Left lobe of liver (tissue), 2 donors: Measurements from ENCODE around the gene RPS6KA2. TPM values are rescaled to one million over a fixed set of nuclear protein-coding genes. Genes with fewer than 3 reads are reported as not detected.
"Not testable (repeated sequence)": the region's sequence is repeated elsewhere in the genome, so short reads cannot be mapped to it uniquely, and the experiment has no call there.

Source experiments
- ATAC-seq: fragments of 200-7000 bp; cut with Tn5 transposase; one replicate; pipeline ENCODE4 v1.9.1; 2020; ENCODE audit warnings: mild to moderate bottlenecking, moderate library complexity
- DNase-seq: peaks from one replicate; pipeline ENCODE4 v3.0.0-alpha.2; 2020; ENCODE audit warnings: low spot score
- total RNA-seq: library from RNA; stranded (reverse); gene quantifications from one replicate; pipeline ENCODE4 v1.2.1, GENCODE V29; 2021
- donor health status: DM: no; HTN: no; CAD: no; lungs with moderate emphysema.
- donor health status: DM: no; HTN: yes; CAD: no.

The RPS6KA2 gene
- total RNA-seq, 1 donor from 2014 or later, result 12.4 TPM

DNA sequence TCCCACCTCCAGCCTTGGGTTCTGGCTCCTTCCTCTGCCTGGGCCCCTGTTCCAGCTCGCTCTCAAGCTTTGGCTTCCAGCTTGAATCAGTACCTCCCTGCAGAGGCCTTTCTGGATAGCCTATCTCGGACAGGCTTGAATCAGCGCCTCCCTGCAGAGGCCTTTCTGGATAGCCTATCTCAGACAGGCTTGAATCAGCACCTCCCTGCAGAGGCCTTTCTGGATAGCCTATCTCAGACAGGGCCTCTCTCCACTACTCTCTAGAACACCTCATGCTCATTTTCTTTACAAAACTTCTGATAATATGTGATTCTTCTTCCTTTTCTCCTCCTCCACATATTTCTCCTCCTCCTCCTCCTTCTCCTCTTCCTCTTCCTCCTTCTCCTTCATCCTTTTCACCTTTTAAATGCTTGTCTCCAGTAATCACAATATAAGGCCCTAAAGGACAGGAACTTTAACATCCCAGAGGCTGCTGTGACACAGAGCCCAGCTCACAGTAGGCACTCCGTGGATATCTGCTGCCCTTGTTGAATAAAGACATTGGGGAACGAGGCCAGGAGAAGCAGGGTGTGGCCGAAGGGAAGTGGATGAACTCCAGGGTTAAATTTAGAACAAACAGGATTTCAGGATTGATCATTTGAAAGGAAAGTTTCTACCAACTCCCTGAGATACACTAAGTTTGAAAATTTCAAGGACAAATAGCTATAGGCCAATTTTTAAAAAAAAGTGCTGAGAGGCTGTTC lies 9.3 kb upstream of the RPS6KA2 start:
- no peak for ATAC-seq
- DNase-seq, result peak; percentile 16

DNA sequence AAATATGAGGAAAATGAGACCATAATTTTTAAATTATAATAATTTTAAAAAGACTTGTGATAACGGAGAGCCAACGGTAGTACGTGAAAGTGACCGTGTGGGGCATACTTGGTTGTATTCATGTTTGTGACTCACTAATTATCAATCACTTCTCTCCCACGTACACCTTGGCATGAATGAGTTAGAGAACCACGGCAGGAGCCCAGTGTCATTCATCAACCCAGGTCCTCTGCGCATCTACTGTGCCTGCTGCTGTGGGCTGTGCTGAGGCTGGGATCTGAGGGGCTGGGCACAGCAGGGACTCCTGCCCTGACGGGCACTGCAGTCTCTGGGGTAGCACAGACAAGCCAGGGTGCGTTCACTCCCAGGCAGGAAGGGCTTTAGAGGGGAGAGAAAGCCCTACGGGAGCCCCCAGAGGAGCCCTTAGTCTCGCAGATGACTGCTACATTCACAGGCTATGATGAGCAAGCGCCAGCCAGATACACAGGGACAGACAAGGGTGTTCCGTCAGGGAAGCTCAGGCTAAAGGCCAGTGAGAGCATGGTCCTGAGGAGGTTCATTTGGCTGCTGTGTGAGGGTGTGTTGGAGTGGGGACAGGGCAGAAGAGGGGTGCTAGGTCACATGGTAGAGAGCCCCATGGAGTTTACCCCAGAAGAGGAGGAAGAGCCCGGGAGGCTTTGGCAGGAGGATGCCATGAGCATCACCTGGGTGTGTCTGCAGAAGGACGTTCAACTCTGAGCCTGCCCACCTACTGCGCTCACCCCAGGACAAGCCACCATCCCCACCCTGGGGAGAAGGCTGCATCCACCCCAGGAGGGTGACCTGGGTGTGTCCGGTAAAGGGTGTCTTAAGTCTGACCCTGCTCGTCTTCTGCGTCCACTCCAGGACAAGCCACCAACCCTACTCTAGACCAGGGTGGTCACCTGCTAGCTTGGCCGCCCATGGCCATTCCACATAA lies 8.2 kb upstream of the RPS6KA2 start:
- ATAC-seq (no peak), DNase-seq (peak; percentile 30)

DNA sequence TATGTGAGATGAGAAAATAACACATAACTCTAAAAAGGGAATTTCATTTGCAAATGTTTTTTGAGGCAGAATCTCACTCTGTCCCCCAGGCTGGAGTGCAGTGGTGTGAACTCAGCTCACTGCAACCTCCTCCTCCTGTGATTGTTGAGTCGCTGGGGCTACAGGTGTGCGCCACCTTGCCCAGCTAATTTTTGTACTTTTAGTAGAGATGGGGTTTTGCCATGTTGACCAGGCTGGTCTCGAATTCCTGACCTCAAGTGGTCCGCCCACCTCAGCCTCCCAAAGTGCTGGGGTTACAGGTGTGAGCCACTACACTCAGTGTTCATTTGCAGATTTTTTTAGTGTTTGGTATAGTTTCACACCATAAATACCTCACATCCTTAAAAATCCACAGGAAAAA lies 7.5 kb upstream of the RPS6KA2 start:
- ATAC-seq, result not testable (repeated sequence)

DNA sequence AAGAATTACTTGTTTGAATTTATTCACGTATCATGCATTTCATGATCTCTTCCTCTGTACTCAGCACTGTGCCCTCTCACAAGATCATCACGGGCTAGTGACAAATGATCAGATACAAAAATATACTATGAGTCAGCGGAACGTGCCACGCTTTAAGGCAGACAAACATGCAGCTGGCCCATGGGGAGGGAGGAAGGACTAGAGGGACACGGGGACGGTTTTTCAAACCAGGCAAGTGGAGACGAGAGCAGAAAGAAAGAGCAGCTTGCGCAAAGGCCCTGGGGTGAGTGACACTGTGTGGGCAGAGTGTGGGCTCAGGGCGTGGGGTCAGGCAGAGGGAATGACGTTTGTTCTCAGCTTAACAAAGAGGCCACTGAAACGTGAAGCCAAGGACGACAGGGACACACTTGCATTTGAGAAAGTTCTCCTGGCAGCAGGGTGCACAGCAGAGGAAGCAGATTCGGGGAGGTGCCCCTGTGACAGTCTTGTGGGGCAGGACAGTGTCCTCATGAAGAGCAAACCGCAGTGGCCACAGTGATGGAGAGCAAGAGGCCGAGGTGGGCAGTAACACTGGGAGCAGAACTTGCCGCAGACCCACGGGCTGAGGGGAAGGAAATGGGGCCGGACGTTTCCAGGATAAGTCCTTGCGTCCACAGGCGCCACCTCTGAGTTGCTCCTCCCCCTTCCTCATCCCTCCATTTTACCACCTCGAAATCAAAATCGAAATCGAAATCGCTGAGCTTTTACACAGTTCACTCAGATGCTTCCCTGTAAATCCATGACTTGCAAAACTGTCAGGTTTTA lies 6.9 kb upstream of the RPS6KA2 start:
- peak; percentile 40 for DNase-seq
- peak; percentile 48 for ATAC-seq

More for the DNA sequence above, 7.5 kb upstream of the RPS6KA2 start:
- peak; percentile 10 for DNase-seq

DNA sequence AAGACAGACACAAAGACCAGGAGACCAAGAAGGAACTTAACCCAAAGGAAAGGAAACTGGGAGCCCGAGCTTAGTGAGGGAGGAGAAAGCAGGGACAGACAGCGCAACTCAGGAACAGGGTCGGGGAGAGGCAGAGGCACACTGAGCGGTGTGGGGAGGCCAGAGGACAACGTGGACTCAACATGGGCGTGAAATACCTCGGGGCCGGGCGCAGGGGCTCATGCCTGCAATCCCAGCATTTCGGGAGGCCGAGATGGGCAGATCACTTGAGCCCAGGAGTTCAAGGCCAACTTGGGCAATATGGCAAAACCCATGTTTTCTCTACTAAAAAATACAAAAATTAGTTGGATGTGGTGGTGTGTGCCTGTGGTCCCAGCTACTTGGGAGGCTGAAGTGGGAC lies 5.7 kb upstream of the RPS6KA2 start:
- no peak for ATAC-seq
- DNase-seq, result no peak

DNA sequence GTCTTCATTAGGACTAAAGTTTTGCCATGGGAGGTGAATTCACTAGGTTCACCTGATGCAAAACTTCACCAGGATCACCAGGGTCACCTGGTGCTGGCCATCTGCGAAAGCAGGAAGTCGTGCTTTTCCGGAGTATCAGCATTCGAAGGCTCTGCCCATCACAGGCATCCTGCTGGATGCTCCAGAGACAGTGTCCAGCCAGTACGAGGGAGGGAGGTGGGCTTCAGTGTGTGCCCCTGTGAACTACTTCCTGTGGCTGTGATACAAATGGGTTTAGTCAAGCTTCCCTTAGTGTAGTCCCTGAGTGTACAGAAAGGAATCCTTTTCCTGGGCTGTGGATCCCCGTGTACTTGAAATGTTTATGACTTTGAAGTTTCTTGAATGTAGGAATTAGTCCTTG lies 3.4 kb upstream of the RPS6KA2 start:
- no peak for DNase-seq
- ATAC-seq, result no peak

DNA sequence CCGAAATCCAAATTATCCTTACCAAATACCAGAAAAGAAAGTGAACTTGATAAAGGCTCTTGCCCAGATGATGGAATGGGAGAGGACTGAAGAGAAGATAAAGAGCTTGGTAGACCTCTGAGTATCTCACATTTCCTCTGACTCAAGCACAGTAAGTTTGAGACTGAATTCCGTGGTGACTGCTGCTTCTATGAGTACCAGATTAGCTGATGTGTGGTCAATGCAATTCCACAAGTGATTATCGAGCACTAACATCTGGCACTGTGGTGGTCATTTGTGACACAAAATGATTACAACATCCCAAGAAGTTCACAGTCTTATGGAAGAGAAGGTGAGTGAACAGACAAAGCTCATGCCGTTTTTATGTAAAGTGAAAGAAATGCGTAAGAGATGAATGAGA lies 2.6 kb upstream of the RPS6KA2 start:
- DNase-seq (no peak), ATAC-seq (no peak)

DNA sequence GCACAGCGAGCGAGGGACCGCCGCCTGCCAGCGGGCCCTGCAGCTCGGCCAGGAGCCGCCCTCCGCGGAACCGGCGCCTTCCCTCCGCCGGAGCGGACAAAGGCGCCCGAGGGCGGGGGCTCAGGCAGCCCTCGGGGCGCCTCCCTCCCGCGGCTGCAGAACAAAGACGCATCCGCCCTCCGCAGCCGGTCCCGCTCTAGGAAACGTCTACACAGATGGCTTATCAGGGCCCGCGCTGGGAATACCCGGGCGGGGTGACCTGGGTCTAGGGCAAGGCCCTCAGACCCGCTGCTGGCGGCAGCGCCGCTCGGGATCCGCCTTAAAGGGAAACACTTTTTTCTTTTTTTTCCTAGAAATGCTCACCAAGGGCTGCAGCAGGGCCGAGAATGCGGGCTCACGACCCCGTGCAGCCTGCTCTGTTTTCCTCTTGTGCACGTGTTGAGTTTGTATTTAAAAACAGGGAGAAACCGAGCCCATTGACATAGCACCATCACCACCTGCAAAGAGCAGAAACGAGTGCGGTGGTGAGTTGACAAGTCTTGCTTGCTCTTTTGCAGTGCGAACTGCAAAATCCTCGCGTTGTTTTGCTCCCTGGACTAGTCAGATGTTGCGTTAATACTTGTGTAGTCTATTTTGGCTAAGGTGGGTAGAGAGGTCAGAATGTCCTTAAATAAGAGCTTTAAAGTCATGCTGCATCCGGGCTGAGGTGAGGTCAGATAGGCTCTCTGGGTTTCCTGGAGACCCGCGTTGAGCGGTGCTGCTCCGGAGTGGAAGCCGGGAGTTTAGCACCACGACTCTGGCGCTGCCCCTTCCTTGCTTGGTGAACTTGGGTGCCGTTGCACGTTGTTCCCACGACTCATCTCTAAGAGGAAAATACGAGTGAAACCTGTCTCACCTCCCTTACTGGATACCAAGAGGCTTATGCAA lies 1.1 kb upstream of the RPS6KA2 start:
- DNase-seq (peak; percentile 75), ATAC-seq (peak; percentile 42)

DNA sequence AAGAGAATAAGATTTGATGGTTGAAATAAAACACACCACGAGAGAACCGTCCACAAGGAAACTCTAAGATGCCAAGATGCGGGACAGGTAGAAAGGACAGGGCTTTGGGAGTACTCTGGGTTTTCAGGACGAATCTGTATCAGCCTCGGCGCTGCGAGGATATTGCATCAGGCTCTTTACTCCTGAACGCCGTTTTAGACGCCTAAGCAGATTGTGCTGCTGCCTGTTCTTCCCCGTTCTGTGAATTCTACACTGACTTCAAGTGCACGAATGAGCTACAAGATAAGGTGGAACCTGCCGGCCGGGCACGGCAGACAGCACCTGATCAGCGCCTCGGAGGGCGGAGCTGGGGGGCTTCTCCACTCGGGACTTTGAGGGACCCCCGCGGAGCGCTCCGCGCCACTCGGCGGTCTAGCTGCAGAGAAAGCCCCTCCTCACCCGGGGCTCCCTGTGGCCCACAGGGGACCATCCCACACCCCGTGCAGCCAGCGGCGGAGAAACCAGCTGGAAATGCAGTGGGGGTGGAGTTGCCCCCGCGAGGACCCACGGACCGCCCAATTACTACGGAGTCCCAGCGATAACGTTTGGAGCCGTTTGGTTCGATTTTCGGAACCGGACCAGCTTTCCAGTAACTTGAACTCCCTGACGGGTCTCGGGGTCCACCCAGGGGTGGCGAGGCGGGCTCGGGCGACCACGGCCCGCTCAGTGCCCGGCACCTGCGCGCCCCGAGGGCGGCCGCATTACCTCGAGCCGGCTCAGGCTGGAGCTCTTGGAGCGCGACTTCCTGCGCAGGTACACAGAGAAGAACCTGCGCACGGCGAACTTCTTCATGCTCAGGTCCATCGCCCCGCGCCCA lies 646 bp downstream of the RPS6KA2 start:
- ATAC-seq (peak; percentile 22), DNase-seq (no peak)

DNA sequence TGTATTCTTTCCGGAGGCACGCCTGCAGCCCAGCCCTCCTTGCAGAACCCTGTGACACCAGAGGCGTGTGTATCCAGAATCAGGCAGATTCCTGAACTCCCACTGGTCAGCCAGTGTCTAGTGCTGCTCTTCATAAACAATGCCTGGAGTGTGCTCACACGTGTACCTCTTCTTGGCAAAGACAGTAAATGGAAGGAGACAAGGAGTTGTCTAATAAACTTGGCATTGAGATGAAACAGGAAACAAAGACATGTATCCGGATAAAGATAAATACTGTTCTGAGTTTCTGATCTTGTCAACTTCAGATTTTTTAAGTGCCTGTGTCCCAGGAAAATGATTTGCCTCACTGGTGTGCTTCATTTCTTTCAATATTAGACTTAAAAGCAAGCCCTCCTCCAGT lies 1.7 kb downstream of the RPS6KA2 start:
- ATAC-seq (no peak), DNase-seq (no peak)

DNA sequence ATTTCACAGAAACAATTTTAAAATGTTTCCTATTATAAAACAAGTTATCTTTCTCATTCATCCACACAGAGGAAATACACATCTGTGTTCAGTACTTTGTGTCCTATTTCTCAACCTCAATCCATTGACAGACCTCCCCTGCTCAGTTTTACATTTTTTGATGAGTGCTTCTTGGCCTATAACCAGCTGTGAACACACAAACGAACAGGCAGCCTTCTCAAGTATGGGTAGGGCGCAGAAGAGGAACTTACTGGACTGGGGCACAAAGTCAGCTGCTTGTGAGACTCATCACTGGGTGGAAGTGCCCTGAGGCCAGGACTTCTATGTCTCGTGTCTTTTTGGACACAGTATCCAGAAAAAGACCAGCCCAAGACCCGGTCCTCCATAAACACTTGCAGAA lies 2.8 kb downstream of the RPS6KA2 start:
- ATAC-seq, result no peak
- no peak for DNase-seq

DNA sequence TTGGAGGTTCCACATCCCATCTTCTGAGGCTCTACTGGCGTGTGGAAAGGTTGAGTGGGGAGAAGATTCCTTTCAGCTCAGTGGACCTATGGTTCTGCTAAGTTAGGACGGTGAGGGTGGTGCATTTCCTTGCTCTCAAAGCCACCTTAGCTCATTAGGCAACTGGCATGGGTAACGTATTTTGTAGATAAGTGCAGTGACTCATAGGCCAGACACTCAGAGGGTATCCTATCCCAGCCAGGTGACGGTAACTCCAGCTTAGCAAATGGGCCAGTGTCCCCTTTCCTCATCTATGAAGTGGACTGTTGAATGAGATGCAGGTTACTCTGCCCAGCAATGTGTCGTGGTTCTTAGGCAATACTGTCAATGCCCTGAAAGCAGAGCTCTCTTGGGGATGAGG lies 3.7 kb downstream of the RPS6KA2 start:
- no peak for DNase-seq
- ATAC-seq, result no peak

DNA sequence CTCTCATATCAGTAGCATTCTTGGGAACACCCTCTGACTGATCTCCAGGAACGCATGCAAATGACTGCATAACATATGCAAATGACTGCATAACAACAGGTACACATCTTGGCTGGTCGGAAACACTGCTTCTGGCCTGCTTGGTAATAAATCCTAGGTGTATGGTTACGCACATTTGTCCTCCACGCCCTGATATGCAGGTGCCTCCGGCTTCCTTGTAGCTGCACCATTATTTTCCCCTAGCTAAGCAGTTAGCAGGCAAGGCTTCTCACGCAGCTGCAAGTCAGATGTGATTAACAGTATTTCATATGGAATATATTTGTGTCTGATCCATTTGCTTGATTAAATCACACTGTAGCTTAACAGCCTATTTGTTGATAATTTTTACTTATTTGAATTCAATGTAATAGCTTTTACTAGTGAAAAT lies 5.9 kb downstream of the RPS6KA2 start:
- ATAC-seq (no peak), DNase-seq (no peak)

DNA sequence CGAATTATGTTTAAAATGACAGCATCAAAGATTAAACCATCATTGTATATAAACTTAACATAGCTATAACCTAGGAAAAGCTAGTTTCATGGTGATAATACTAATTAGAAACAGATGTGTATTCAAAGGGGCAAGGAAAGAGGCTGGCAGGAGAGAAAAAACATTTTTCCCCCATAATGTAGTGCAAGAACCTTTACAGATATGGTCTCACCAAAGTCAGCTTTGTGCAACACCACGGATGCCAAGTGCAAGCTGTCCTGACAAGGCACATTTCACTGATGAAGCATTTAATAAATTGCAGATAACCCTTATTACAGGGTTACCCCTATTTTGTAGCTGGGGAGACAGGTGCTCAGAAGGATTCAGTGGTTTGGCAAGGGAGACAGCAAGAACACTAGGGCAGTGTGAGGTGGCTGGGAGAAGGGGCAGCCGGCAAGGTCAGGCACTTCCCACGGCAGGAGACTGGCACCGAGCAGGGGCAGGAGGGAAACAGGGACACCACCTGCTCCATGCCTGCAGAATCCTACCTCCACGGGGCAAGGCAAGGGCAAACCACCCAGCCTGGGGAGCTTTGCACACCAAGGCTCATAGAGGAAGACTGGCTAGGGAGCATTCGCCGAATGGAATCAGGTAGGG lies 6.5 kb downstream of the RPS6KA2 start:
- no peak for DNase-seq
- ATAC-seq, result no peak

DNA sequence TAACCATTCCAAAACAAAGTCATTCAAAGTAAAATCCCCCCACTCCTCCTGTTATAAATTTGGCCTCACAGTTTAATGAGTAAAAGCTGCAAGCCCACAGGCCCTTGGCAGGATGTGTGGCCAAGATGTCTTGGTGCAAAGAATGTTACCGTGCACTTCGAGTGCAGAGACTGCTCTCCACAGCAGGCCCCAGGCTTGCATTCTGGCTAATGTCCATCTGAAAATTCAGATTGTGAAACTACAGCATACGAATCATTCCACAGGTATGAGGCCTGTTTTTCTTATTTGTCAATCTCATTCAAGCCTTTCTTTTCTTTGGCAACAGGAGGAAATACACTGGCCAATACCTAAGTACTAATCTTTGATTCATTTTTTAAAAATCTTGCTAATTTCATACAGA lies 7.1 kb downstream of the RPS6KA2 start:
- ATAC-seq (peak; percentile 82), DNase-seq (no peak)

DNA sequence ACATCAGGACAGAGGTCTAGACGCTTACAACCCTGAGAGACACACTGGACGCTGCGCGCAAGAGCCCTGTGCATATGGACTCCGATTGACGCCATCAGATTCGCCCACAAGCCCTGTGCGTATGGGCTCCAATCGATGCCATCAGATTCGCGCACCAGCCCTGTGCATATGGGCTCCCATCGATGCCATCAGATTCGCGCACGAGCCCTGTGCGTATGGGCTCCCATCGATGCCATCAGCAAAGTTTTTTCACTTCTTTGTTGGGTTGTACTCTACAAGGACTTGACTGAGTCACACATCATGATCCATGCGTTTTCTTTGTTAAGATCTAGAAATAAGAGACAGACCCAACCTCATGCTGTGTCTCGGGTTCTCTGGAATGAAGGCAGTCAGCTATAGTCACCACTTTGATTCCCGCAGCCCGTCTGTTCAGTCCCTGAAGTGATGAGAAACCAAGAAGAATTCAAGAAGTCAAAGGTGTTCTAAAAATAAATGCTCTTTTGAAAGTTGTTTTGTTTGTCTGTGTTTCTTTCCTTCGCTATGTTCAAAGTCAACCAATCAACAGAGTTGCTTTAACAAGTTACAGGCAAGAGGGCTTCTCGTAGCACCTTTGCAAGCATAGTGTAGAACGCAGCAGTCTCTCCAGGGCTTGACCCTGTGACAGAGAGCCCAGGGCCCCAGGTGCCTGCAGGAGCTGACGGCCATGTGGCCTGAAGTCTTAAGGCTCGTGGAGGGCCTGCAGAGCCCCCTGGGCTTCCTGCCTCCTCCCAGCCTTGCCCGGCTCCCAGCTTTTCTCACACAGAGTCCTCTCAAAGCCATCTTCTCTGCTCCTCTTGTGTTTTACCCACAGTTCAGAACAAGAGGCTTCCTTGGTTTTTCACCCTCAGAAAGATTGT lies 7.9 kb downstream of the RPS6KA2 start:
- DNase-seq, result no peak
- ATAC-seq, result no peak

DNA sequence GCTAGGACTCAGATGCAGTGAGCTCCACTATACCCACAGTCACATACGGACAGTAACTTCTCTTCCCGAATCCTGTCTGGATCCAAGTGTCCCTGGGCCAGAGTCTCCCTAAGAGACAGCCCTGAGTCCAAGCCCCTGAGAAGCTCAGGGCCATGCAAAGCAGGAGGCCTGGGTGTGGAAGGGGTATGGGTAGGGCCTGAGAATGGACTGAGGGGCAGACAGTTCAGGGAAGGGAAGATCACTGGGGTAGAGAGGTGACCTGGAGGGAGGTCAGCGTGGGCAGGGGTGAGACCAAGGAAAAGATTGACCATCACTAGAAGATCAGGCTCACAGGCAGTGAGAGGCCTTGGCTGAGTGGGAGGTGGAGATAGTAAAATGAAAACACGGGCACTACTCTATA lies 8.8 kb downstream of the RPS6KA2 start:
- DNase-seq (no peak), ATAC-seq (no peak)

DNA sequence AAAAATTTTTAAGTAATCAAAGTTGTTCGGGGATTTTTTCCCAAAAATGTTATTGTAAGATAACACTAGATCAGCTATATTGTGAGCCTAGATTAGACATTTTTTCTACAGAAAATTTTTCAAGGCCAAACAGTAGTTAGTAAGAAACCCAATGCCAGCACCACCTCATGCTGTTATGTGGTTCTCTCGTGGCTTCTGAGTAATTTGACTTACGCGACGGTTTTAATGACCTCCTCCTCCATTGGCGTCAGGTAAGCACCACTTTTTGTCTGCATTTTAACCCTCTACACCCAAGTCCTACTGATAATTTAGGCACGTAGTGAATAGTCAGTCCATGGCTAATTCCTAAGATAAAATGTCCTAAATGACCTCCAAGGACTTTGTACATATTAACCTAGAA lies 9.7 kb downstream of the RPS6KA2 start:
- ATAC-seq (no peak), DNase-seq (no peak)
